ENCODE measurements around the gene UNC13C.

DNA sequence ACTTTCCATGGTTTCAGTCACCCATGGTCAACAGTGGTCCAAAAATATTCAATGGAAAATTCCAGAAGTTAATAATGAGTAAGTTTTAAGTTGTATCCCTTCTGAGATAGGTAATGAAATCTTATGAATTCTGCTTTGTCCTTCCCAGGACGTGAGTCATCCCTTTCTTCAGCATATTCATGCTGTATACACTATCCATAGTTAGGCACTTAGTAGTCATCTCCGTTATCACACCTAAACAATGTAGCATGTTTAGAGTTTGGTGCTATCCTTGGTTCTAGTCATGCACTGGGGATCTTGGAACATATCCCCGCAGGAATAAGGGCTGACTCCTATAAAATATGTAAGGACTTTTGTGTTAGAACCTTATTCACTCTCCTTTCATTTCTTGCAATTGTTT is 153.2 kb downstream of the UNC13C start:
- no peak for TF ChIP-seq EZH2 (IDR thresholded peaks at IDR 0.05; ENCODE audit: insufficient read depth, low read length)
- TF ChIP-seq, protein P1, sequence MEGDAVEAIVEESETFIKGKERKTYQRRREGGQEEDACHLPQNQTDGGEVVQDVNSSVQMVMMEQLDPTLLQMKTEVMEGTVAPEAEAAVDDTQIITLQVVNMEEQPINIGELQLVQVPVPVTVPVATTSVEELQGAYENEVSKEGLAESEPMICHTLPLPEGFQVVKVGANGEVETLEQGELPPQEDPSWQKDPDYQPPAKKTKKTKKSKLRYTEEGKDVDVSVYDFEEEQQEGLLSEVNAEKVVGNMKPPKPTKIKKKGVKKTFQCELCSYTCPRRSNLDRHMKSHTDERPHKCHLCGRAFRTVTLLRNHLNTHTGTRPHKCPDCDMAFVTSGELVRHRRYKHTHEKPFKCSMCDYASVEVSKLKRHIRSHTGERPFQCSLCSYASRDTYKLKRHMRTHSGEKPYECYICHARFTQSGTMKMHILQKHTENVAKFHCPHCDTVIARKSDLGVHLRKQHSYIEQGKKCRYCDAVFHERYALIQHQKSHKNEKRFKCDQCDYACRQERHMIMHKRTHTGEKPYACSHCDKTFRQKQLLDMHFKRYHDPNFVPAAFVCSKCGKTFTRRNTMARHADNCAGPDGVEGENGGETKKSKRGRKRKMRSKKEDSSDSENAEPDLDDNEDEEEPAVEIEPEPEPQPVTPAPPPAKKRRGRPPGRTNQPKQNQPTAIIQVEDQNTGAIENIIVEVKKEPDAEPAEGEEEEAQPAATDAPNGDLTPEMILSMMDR (IDR thresholded peaks at IDR 0.05; ENCODE audit: insufficient read depth, low read depth, low read length) = no peak

Data from astrocyte (in vitro differentiated cells and primary cell).